ENCODE data around the gene FAM184A.
"Not testable (repeated sequence)": the region's sequence is repeated elsewhere in the genome, so short reads cannot be mapped to it uniquely, and the experiment has no call there.

Gene FAM184A

GRCh38 chr6:119097815-119098361 lies 19.4 kb upstream of the FAM184A start:
- not testable (repeated sequence) for DNase-seq

GRCh38 chr6:119096721-119097565 lies 18.5 kb upstream of the FAM184A start:
- no peak for DNase-seq

- no peak for DNase-seq
Measured at GRCh38 chr6:119090256-119090655, 11.8 kb upstream of the FAM184A start.

DNA sequence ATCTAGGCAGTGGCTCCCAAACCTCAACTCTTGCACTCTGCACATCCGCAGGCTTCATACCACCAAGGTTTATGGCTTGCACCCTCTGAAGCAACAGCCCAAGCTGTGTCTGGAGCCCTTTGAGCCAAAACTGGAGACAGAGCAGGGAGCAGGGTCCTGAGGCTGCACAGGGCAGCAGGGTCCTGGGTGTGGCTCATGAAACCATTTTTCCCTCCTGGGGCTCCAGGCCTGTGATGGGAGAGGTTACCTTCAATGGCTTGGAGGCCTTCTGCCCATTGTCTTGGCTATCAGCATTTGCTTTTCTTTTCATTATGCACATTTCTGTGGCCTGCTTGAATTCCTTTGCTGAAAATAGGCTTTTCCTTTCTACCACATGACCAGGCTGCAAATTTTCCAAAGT lies 6.3 kb upstream of the FAM184A start:
- no peak for DNase-seq

DNA sequence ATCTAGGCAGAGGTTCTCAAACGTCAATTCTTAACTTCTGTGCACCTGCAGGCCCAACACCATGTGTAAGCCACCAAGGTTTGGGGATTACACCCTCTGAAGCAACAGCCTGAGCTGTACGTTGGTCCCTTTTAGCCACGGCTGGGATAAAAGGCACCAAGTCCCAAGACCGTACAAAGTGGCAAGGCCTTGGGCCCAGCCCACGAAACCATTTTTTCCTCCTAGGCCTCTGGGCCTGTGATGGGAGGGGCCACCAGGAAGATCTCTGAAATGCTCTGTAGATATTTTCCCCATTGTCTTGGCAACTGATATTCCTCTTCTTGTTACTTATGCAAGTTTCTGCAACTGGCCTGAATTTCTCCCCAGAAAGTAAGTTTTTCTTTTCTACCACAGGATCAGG lies 4.5 kb upstream of the FAM184A start:
- DNase-seq: no peak

DNA sequence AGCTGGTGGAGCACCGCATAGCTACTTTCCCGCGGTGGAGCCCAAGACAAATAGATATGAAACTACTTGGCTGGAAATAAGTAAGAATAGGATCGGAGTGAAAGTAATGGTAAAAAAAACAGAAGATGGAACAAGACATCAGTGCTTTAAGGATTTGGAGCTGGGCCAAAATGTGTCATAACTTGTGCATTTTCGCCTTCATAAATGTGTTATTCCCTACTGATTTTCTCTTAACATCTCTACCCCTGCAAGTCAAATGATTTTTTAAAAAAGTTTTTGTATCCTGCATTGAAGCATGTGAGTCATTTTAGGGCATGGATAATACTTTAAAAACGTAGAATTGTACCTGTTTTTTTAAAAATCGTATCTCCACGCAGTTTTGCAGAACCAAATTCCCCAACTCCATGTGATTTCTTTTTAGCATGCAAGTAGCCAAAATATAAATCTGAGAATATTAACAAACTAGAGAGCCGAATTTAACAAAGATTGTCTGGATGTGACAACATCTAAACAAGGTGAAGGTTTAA lies 882 bp upstream of the FAM184A start:
- no peak for DNase-seq

DNA sequence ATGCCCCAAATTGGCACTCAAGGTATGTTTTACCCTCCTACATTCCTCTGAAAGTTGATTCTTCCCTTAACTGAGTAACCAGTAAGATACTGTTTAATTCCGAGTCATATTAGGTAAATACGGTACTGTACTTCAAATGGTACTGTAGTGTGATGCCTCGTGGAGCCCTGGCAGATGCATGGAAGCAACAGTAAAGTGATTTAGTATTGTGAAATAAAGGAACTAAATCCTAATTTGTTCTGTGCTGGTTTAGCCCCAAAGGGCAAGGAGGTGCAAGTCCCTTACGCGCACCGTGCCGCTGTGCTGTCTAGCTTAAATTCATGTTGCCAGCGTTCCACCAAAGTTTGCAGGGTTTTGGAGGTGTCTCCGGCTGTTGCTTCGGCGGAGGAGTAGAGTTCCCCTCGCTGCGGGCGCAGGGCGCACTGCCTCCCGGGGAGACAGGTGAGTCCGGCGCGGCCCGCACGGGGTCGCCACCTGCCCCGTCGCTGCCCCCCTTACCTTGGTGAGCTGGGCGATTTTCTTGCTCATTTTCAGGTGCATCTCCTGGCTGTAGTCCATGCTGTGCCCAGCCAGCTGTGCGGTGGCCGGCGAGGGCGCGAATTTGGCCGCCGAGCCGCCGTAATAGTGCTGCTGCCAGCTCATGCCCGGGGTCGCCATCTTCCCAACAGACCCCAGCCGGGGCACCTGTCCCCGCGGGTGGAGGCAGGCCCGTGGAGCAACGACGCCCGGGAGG lies 655 bp downstream of the FAM184A start:
- no peak for DNase-seq

GRCh38 chr6:119077391-119077642 lies 1.1 kb downstream of the FAM184A start:
- no peak for DNase-seq

DNA sequence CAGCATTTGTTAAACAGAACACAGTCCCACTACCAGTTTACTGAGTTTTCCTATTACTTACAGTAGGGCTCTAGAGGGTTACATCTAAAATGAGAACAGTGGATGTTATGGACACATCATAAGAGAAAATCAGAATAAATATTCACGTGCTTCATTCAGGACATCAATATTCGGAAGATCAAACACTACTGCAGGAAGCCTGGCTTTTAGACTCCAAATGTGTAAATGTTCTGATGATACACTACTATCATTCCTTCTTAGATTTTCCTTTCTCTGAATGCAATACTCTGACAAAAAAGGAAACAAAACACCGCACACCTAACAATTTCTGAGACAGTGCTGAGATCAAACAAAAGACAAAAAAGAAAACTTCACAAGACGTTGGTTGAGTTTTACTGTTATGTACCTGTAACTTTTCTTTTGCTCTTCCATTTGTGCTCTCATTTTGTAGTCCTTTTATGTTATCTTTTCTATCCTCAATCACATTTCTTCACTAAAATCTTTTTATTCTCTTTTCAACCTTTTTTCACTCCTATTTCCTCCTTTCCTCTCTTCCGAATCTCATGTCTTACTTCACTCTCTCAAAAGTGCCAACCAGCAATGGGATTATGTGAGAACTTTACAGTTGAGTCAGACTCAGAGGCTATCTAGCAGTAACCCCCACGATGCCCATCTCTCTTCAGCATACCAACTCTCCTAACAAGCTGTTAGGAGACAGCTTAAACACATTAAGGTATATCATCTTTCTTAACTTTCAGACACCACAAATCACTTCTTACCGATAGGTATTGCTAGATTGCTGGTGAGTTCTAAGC lies 1.7 kb downstream of the FAM184A start:
- no peak for DNase-seq

GRCh38 chr6:119076173-119076572 lies 2.3 kb downstream of the FAM184A start:
- DNase-seq: no peak

DNA sequence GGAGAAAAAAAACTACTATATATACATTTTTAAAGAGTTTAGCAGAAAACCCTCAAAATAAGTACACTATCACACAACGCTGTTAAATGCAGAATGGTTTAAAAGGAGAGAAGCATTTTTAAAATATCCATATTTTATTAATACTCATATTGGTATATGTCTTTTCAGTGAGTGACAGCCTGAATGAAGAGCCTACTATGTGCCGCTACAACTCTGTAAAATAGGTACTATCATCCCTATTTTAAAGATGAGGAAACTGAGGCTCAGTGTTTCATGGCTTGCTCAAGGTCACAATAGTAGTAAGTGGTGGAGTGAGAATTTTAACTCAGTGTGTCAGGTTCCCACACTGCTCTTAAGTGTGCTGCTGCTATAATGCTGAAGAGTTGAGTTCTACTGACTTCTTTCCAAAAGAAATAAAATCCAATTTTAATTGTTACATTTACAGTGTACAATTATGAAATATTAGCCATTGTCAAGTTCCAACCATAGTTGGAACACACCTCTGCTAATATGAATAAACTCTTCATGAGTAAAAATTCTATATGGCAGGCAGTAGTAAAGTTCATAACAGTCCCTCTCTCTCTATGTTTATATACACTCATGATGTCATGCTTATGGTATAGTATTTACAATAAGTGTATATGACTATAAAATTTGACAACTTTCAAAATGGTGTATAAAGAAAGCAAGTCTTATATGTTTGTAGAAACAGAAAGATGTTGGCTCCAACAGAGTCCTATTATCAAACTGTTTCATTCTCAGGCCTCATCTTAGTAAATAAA lies 3.1 kb downstream of the FAM184A start:
- DNase-seq: no peak

DNA sequence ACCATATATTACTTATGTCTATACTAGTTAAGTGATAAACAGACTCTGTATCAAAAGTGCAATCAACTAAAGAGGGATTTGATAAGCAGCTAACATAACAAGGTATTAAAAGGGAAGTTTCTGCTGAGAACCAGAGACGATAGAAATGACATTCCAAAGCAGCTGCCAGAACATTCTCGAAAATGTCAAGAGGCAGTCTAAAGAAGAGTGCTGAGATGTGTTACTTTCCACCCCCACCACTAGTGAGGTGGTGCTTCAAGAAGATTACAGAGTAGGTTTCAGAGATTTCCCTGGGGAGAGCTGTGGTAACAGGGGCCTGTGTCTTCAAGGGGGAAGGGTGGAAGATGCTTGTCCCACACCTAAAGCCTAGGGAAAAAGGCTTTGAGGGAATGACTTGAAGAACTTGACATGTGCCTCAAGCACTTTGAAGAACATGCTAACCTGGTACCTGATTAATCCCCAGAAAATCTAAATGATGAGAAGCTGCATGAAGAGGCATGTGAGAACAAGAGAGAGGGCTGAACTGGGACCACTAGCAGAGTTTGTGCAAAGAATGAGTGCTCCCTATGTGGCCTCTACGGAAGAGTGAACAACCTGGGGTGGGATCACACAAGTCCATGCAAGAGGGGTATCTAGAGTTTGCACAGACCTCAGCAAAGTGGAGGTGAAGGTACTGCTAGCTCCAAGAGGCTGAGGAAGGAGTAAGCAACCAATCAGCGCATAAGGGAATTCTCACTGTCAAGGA lies 5.0 kb downstream of the FAM184A start:
- no peak for DNase-seq

GRCh38 chr6:119071576-119071975 lies 6.9 kb downstream of the FAM184A start:
- no peak for DNase-seq

GRCh38 chr6:119067091-119067490 lies 11.4 kb downstream of the FAM184A start:
- DNase-seq: no peak

- DNase-seq: no peak
Measured at GRCh38 chr6:119066517-119066916, 11.9 kb downstream of the FAM184A start.

DNA sequence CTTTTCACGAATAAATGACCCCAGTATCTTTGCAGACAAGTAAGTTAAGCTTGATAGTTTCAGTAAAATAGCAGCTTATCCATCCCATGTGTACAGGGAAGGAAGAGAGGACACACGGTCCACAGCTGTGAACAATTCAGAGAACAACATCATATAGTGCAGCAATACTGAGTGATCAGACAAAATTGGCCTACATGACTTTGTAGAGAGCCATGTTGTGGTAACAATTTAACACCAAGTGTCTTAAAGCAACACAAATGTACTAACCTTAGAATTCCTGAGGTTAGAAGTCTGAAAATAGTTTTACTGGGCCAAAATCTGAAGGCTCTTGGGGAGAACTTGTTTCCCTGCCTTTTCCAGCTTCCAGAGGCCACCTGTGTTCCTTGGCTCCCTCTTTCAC lies 12.5 kb downstream of the FAM184A start:
- DNase-seq: no peak

GRCh38 chr6:119065382-119065781 lies 13.1 kb downstream of the FAM184A start:
- DNase-seq: no peak

GRCh38 chr6:119063491-119063890 lies 15.0 kb downstream of the FAM184A start:
- no peak for DNase-seq

GRCh38 chr6:119061215-119061614 lies 17.2 kb downstream of the FAM184A start:
- DNase-seq: no peak

- DNase-seq: no peak
Measured at GRCh38 chr6:119060255-119060907, 18.1 kb downstream of the FAM184A start.

- DNase-seq: no peak
Measured at GRCh38 chr6:119055069-119055468, 23.4 kb downstream of the FAM184A start.

All from AML-193 (cell line).